Cardiac septum (tissue), 1 donor: ENCODE results near the gene CFAP299. TPM values are rescaled to one million over a fixed set of nuclear protein-coding genes. Genes with fewer than 3 reads are reported as not detected.
"Not testable (repeated sequence)": the region's sequence is repeated elsewhere in the genome, so short reads cannot be mapped to it uniquely, and the experiment has no call there.

ENCODE experiments used
- DNase-seq: peaks from one replicate; pipeline ENCODE4 v3.0.0-alpha.2; 2020; ENCODE audit warnings: low spot score
- intact Hi-C: fragments of 100-400 bp; cut with DNase I; formaldehyde crosslinking; loops from one replicate; pipeline ENCODE4 v1.14.0; 2022
- total RNA-seq: library from RNA; stranded (reverse); fragmentation: NEBNext Ultra II Directional; extraction: Animal tissue kit (Norgen Biotek cat#: 25700); gene quantifications from one replicate; pipeline ENCODE4 v1.2.1, GENCODE V29; 2021
- donor health status: DM: no; HTN: no; CAD: no.

Gene CFAP299
- total RNA-seq, 1 donor from 2014 or later: not detected

DNA sequence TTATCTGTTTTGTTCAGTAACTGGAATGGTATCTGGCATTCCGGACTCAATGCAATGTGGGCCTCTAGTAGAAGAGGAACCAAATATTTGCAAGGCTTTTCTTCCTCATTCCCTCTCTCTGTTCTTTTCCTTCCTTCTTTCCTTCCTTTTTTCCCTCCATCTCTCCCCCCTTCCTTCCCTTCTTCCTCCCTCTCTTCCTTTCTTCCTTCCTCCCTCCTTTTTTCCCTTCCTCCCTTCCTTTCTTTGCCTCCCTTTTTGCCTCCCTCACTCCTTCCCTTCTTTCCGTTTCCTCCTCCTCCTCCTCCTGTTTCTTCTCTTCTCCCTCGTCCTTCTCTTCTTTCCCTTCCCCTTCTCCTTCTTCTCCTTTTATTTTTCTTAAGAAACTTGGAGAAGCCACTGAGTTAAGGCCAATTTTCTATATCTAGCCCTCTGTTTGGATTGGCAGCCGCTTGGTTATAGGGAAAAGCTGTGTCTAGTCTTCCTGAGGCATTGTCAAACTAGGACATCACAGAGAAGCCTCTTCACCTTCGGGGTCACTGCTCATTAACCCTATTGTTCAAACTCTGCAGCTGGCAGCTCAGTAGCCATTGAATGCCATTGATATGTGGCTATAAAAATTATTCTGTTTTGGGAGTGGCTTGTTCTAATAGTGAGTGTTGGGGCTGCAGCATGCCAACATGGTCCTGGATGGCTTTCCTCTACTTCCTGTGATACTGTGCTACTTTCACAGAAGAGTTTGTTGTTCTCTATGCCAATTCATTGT is 95.9 kb downstream of the CFAP299 start:
- no peak for DNase-seq
- intact Hi-C loops: no loop called here

DNA sequence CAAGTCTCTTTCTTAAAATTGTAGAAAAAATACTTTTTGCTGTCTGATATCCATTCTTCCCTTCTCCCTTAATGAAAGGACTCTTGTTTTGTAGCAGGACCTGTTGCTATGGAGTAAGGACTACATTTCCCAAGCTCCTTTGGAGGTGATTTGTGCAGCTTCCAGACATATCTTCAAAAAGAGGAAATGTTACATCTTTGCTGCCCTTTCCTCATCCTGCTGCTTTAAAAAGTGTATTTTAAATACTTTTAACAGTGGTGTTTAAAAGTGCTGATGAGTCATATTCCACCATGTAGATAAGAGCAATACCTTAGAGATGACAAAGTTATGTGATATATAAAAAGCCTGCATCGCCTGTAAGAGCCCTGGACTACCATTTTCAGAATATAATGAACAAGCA is 98.7 kb downstream of the CFAP299 start:
- DNase-seq: no peak
- intact Hi-C loops: no loop called here

DNA sequence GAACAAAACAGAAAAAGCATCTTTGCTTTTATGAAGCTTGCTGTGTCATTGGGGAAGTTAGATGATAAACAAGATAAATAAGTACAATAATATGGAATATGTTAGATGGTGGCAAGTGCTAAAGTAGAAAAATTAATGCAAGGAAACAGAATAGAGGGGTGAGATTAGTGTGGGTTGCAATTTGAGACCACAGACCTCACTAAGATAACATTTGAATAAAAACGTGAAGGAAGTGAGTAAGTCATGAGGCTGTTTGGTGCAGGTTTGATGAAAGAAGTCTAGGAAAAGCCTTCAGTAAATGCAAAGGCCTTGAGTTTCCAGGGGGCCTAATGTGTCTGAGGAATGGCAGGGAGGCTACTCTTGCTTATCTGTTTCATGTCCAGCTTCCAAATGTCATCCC is 102.5 kb downstream of the CFAP299 start:
- intact Hi-C loops: no loop called here
- DNase-seq: no peak

DNA sequence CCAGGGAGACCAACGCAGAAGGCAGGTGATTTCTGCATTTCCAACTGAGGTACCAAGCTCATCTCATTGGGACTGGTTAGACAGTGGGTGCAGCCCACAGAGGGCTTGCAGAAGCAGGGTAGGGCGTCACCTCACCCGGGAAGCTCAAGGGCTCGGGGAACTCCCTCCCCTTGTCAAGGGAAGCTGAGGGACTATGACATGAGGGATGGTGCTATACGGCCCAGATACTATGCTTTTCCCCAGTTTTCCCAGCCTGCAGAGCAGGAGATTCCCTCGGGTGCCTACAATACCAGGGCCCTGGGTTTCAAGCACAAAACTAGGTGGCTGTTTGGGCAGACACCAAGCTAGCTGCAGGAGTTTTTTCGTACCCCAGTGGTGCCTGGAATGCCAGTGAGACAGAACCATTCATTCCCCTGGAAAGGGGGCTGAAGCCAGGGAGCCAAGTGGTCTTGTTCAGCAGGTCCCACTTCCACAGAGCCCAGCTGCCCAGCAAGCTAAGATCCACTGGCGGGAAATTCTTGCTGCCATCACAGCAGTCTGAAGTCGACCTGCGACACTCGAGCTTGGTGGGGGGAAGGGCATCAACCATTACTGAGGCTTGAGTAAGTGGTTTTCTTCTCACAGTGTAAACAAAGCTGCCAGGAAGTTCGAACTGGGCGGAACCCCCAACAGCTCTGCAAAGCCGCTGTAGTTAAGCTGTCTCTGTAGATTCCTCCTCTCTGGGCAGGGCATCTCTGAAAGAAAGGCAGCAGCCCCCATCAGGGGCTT is 103.9 kb downstream of the CFAP299 start:
- intact Hi-C loops, DNase-seq: not testable (repeated sequence)

DNA sequence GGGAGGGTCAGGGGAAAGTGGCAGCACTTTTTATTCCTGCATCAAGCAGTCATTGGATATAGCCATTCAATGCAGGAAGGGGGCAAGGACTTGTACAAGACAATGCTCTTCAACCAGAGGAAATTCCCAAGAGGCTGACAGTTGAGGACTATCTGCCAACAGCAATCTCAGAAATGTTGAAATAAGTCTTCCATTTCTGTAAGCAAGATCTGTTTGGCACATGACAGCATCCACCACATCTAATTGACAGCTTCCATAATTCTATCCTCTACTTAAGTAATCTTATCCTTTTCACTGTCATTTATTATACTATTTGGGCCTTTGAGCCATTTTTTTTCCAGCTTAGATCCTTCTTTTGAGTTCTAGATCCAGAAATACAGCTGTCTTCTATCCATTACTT is 110.7 kb downstream of the CFAP299 start:
- no peak for DNase-seq
- intact Hi-C loops: no loop called here

DNA sequence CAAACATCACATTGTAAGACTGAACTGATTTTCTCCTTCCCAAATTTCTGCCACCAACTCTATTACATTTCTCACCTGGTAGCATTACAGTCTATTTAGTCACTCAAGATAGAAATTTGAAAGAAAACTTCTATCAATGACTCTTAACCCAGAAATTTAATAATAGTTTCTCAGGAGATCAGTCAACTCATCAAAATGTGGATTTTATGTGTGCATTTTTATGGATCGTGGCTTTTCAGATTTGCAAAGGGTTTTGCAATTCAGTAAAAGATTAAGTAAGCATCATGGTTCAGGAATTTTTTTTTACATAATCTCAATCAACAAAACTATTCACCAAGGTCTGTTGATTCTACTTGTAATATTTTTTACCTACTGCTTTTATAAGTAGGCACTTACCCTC is 111.1 kb downstream of the CFAP299 start:
- intact Hi-C loops: no loop called here
- no peak for DNase-seq

DNA sequence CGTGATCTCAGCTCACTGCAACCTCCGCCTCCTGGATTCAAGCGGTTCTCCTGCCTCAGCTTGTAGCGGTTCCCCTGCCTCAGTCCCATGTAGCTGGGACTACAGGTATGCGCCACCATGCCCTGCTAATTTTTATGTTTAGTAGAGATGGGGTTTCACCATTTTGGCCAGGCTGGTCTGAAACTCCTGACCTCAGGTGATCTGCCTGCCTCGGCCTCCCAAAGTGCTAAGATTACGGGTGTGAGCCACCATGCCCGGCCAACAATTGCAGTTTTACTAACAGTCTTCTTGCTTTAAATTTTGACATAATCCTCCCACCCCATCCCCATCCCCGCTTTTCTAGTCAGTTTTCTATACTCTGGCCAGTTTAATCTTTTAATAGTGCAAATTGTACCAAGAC is 112.0 kb downstream of the CFAP299 start:
- intact Hi-C loops: no loop called here
- DNase-seq: no peak

DNA sequence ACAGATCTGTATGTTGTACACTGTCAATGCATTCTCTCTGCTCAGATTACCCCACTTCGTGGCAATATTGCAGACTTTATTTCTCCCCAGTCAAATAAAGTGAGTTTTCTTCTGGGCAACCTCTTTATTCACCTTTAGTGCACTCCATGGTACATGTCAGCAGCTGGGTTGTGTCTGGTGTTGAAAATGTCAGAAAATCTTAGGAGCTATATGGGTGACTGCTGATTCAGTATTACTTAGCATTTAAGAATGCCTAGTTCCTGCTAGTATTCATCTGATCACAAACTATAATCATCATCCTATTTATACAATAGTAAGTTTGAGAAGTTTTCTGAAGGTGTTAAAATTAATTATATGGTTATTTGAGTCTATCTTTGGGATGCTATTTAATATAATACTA is 112.5 kb downstream of the CFAP299 start:
- no peak for DNase-seq
- intact Hi-C loops: no loop called here

DNA sequence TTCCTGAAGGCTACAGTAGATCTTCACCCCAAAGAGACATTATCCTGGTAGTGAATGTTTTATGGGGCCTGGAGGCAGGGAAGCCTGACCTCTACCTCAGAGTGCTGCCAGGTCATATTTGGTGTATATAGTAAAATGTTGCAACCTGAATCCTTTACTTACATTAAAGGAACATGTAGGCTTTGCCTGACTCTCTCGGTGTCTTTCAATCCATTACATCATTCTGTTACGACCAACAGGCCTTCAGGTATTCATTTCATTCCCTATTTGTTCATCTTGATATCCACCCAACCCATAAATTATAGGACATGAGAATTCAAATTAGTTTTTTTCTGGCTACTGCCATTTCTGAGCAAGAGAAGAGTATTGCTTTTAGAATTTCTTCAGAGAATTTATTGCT is 116.5 kb downstream of the CFAP299 start:
- intact Hi-C loops: no loop called here

DNA sequence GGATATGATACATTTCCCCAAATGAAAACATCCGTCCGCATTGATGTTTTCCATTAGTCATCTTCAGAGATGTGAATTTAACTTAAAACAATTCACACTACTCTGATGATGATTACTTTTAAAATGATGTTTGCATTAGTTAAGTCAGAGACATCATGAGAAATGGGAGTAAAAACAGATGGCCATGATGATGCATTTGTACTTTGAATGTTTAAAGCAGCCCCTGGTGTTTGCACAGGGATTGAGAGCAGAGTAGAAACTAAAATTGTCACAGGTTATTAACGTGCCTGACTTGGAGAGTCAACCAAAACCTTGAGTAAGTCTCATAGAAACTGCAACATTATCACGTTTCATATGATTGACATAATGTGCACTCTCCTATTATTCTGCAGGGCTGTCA is 117.2 kb downstream of the CFAP299 start:
- intact Hi-C loops: no loop called here
- DNase-seq: no peak

More for the DNA sequence above, 116.5 kb downstream of the CFAP299 start:
- no peak for DNase-seq

DNA sequence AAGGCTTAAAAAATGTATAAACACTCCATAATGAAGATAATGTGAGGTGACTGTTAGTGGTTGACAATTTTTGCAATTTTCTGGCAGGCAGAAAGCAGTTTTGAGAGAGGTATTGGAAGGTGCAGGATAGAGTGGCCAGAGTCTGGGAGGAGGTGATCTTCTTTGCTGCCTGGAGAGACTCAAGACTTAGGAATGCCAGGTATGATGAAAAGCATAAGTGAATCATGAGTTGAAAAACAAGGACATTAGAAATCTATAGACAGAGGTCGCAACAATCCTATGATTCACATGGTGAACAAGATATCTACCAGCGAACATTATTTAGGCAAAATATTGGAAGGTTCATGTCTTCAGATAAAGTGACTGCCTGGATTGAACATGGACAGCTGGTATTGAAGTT is 118.5 kb downstream of the CFAP299 start:
- intact Hi-C loops: no loop called here
- DNase-seq: no peak

DNA sequence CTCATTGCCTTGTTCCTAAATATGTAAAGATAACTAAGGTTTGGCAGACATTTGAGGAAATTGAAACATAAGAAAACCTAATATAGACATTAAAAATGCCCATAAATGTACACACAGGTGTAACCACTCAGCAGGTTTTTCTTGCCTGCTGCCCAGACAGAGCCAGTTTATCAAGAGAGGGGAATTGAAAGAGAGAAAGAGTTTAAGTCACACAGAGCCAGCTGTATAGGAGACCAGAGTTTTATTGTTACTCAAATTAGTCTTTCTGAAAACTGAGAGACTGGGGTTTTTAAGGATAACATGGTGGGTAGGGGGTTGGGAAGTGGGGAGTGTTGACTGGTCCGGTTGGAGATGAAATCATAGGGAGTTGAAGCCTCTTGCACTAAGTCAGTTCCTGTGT is 119.0 kb downstream of the CFAP299 start:
- DNase-seq: no peak
- intact Hi-C loops: no loop called here

DNA sequence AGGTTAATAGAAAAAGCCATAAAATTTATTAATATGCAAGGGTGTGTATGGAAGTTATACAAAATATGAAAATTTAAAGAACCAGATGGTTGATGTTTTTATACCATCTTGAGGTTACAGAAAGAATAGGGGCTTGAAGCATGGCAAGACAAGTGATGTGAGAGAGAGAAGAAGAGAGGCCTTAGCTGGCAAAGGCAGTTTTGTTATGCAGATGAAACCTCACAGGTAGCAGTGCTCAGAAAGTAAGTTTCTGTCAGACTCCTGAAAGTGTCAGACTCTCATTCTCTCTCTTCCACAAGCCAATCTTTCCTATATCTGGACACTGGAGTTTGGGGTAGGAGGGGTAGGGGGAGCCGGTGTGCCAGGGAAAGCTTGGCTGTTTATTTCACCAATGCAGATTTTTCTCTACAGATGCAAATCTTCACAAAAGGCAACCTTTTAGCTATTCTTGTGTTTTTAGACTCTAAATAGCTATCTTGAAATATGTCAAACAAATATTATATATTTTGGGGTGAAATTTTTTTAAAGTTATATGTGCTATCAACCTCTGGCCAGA is 124.5 kb downstream of the CFAP299 start:
- no peak for DNase-seq
- intact Hi-C loops: no loop called here

DNA sequence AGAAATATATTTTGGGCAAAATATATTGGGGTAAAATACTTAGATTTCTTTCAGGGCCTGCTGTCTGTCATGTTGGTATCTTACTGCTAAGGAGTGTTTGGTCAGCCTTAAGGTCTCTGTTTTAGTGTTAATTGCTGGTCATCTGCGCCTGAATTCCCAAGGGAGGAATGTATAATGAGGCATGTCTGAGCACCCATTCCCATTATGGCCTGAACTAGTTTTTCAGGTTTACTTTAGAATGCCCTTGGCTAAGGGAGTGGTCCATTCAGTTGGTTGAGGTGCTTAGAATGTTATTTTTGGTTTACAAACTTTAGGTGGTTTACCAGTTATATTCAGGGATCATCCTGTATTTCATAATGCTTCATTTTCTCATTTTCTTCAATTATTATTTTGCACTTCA is 125.9 kb downstream of the CFAP299 start:
- DNase-seq: no peak
- intact Hi-C loops: no loop called here

DNA sequence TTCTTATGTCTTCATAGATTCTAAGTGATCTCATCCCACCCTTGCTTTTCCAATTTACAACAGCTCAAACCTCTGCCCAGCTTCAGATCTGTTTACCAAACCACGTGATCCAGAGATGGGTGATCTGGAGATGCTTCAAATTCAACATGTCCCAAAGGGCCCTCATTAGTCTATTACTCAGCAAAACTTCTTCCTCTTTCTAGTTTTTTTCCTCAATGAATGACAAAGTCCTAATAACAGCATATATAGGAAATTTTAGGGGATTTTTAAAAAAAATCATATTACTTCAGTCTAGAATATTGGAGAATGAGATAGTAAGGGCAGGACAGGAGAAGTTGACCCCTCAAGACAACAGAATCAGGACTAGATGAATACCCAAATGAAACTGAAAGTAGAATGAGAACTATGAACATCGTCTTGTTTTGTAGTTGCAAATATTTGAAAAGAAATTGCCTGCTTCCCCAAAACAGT is 127.1 kb downstream of the CFAP299 start:
- DNase-seq: no peak
- intact Hi-C loops: no loop called here

DNA sequence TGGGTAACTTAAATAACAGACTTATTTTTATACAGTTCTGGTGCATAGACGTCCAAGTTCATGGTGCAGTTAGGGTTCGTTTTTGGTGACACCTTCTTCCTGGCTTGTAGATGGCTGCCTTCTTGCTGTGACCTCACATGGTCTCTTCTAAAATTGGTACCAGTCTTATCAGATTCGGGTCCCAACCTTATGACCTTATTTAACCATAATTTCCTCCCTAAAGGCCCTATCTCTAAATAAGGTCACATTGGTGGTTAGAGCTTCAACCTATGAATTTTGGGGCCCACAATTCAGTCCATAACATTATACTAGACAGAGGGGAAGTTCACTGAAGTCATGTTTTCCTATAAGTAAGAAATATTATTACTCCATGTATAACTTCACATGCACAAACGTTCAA is 128.0 kb downstream of the CFAP299 start:
- intact Hi-C loops: no loop called here
- no peak for DNase-seq

DNA sequence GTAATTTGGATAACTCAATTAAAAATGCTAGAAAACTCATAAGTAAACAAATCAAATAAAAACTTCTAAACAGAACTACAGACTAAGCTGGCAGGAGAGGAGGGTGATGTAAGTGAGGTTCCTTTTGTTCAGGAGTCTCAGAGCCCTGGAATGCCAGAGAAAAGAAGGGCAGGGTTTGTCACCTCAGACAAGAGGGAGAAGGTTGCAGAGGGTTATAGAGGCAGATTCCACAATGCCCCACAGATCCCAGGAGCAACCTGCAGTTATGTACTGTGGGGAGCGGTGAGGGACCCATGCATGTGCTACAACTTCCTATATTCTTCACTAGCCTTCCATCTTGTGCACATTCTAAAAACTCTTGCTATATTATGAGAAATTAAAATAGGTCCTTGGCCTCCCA is 129.7 kb downstream of the CFAP299 start:
- intact Hi-C loops: no loop called here

DNA sequence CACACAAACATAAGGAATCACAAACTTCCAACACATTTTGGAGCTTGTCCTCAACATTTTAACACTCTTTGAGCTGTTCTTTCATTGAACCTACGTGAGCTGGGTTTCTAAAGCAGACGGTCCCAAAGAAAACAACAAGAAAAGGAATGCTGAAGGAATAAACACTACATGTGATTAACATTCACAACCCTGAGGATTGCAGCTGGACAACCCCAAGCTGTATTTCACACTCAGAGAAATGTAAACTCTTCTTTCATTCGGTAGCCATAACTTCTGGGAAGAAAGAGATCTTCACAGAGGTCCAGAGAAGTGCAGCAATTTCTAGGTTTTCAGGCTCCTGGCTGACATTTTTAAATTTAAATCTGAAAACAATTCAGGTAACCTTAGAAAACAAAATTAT is 130.2 kb downstream of the CFAP299 start:
- intact Hi-C loops: no loop called here
- DNase-seq: no peak

More for the DNA sequence above, 129.7 kb downstream of the CFAP299 start:
- no peak for DNase-seq

DNA sequence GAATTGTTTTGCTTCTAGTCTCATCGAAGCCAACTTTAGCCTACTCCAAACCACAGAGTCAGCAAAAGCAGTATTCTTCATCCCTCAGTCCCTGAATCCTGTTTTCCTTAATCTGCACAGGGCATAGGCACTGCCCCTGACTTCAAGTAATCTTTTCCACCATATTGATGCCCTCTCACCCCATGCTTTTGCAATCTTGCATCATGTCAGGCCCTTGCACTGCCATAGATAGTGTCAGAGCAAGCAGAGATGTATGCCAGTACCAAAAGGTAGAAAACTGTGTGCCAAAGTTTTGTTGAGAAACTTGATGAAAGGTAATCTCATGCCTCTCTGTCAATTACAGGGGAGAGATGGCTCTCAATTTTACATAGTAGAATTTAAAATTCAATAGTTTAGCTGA is 131.1 kb downstream of the CFAP299 start:
- no peak for DNase-seq
- intact Hi-C loops: no loop called here

DNA sequence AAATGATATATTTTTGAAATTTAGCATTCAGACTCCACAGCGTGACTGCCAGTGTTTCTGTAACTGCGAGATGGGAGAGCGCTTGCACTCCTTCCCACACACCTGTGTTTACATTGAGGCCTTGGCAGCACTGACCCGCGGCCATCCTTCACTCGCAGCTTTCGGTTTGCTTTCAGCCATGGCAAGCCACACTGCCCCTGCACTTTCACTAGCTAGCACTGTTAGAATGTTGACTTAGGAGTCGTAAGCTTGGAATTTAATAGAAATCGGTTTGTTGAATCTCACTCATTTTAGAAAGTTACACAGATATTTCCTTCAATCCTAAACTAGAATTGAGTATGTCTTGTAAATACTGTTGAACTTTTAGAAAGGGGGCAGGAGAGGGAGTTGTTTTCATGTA is 136.2 kb downstream of the CFAP299 start:
- no peak for DNase-seq
- intact Hi-C loops: no loop called here

DNA sequence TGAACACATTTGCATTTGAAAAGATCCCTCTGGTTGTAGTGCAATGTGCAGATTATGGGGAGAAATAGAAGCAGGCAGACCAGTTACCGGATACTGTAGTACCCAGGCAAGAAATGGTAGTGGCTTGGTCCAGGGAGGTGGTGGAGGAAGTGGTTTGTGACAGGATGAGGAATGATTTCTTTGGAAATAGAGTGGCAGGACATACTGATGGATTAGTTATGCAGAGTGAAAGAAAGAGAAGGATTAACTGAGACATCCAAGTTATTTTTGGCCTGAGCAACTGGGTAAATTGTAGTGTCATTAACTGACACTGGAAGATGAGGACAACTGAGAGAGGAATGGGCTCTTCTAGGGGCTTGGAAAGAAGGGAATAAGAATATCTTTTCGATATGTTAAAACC is 139.7 kb downstream of the CFAP299 start:
- DNase-seq: no peak

More for the DNA sequence above, 139.7 kb downstream of the CFAP299 start:
- intact Hi-C loops: no loop called here
